D721Med (cell line): ENCODE results near the gene THUMPD1.
"Not testable (repeated sequence)": the region's sequence is repeated elsewhere in the genome, so short reads cannot be mapped to it uniquely, and the experiment has no call there.

Source experiments
- DNase-seq: peaks from one replicate; pipeline ENCODE4 v3.0.0; 2011; ENCODE audit warnings: low spot score; ENCODE audit not compliant: insufficient read length
- FAIRE-seq: peaks from 2 replicates; lab custom pipeline; 2011; peaks lifted over from hg19 to GRCh38; lab: Jason Lieb, UNC
- TF ChIP-seq, protein P1 (sequence below): IDR thresholded peaks from 2 replicates; pipeline ENCODE4 v1.5.1; 2012; ENCODE audit warnings: mild to moderate bottlenecking, control low read depth; ENCODE audit not compliant: insufficient read depth; ENCODE audit errors: missing control alignments

Gene THUMPD1

GRCh38 chr16:20720251-20720650 is 21.4 kb downstream of the THUMPD1 start:
- TF ChIP-seq, protein P1, sequence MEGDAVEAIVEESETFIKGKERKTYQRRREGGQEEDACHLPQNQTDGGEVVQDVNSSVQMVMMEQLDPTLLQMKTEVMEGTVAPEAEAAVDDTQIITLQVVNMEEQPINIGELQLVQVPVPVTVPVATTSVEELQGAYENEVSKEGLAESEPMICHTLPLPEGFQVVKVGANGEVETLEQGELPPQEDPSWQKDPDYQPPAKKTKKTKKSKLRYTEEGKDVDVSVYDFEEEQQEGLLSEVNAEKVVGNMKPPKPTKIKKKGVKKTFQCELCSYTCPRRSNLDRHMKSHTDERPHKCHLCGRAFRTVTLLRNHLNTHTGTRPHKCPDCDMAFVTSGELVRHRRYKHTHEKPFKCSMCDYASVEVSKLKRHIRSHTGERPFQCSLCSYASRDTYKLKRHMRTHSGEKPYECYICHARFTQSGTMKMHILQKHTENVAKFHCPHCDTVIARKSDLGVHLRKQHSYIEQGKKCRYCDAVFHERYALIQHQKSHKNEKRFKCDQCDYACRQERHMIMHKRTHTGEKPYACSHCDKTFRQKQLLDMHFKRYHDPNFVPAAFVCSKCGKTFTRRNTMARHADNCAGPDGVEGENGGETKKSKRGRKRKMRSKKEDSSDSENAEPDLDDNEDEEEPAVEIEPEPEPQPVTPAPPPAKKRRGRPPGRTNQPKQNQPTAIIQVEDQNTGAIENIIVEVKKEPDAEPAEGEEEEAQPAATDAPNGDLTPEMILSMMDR, result no peak
- no peak for FAIRE-seq
- no peak for DNase-seq

DNA sequence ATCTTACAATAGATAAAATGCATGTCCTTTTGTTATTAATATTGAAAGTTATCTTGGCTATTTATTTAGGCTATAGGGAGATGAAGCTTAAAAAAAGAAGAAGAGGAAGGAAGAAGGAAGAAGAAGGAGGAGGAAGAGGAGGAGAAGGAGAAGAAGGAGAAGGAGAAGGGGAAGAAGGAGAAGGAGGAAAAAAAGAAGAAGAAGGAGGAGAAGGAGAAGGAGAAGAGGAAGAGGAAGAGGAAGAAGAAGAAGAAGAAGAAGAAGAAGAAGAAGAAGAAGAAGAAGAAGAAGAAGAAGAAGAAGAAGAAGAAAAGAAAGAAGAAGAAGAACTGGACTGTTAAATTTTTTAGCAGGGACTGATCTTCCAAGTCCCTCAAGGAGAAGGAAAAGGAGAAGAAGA is 23.9 kb downstream of the THUMPD1 start:
- FAIRE-seq, DNase-seq: not testable (repeated sequence)

DNA sequence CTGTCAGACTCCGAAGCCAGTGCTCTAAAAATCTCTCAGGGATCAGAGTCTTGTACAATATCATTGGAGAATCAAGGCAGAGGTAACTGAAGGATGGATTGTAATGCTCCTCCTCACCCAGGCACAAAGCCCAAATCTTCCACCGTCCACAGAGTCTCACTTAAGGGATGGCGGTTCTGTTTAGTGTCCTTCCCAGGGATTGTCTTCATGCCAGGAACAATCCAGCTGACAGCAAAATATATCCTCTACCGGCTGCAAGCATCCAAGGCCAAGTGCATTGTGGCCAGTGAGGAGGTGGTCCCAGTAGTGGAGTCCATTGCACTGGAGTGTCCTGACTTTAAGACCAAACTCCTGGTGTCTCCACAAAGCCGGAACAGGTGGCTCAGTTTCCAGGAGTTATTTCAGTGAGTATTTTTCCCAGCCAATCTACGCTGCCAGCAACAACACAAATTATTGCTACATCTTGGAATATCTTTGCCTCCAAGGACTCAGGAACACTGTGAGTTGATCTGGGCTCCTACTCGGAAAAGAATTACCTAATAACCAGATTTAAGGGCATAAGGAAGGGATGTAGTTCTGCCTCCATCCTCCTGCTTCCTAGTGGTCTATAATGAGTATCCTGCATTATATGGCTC is 30.2 kb downstream of the THUMPD1 start:
- FAIRE-seq (no peak), DNase-seq (no peak)
- TF ChIP-seq, protein P1, result no peak

DNA sequence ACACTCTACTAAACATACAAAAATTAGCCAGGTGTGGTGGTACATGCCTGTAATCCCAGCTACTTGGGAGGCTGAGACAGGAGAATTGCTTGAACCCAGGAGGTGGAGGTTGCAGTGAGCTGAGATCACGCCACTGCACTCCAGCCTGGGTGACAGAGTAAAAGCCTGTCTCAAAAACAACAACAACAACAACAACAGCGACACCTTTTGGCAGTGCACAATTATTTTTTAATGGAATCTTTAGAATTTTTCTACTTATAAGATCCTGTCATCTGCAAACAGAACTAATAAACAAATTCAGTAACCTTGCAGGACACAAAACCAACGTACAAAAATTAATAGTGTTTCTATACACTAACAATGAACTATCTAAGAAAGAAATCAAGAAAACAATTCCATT is 33.5 kb downstream of the THUMPD1 start:
- not testable (repeated sequence) for DNase-seq, FAIRE-seq
- TF ChIP-seq, protein P1, result peak; percentile 45

GRCh38 chr16:20707461-20707860 is 34.2 kb downstream of the THUMPD1 start:
- FAIRE-seq, result no peak
- DNase-seq, result no peak
- TF ChIP-seq, protein P1, result no peak

DNA sequence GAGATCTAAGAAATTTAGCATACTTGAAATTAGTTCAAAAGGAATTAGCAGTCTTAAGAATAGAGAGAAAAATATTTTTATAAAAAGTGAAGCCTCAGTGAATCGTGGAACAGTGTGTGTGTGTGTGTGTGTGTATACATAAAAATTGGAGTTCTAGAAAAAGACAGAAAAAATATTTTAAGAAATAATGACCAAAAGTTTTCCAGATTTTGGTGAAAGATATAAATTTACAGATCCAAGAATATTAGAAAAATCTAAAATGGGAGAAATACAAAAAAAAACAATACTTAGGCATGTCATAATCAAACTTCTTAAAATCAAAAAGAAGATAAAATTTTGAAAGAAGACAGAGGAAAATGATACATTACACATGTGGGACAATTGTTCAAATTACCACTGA is 35.6 kb downstream of the THUMPD1 start:
- DNase-seq, FAIRE-seq: not testable (repeated sequence)

DNA sequence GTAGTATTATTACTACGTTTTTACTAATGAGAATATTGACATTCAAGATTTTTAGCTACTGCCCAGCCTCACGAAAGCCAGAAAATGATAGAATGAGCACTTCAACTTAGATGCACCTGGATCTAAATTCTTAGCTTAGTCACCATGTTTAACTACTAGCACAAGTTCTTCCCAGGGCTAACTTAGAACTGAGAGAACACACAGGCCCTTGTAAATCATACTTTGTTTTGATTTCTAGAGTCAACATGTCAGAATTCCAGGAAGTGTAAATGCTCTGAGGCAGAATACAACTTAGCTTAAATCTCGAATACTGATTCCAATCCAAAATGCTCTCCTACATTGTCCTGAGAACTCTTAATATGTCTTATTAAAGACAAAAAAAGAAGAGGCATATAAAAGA is 37.3 kb downstream of the THUMPD1 start:
- TF ChIP-seq, protein P1, result no peak
- DNase-seq, result no peak

GRCh38 chr16:20701692-20702091 is 39.9 kb downstream of the THUMPD1 start:
- FAIRE-seq, DNase-seq: not testable (repeated sequence)

More for the DNA sequence above, 37.3 kb downstream of the THUMPD1 start:
- FAIRE-seq, result no peak

DNA sequence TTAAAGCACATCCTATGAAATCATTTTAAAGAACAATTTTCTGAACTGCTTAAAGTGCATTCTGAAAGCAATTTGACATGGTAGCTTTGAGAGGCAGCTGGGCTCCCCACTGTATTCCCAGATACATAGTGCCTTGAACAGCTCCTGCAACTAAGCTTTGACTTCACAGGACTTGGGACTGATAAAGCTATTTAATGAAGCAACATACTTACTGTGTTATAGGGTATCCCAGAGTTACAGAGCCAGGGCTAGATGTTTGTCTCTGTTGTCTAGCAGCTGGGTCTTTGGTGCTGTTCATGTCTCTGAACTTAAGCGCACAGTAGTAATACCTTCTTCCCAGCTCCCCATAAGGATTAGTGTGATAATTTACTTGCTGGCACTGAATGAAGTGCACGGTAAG is 45.0 kb downstream of the THUMPD1 start:
- TF ChIP-seq, protein P1, result no peak
- DNase-seq (no peak), FAIRE-seq (no peak)
